CMK (cell line): Measurements from ENCODE around the gene IGIP.
A peak's percentile ranks its signal among the peaks of the same experiment; 100 is the strongest.

Source experiments
- DNase-seq: peaks from one replicate; pipeline ENCODE4 v3.0.0-alpha.2; 2010; ENCODE audit warnings: low read depth

IGIP gene

GRCh38 chr5:140166911-140167310, 41.2 kb downstream of the IGIP start:
- DNase-seq: no peak

- DNase-seq: no peak
Observed at GRCh38 chr5:140168371-140168770, 42.6 kb downstream of the IGIP start.

DNA sequence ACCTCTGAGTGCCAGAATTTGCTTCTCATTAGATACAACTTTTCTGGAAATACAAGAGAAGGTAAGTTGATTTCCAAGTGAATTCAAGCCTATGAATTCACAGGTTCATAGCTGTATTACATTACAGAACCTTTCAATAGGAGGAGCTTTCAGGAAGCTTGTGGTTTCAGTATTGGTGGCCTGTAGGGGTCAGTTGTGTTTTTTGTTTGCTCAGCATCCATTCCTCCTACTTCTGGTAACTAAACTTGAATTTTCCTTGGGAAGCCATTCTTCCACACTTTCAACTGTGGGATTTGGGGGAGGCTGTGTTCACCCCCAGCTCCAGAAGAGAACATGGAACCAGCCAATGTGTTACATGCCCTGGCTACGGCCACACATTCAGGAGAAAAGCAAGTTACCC, 43.7 kb downstream of the IGIP start:
- DNase-seq: no peak

- no peak for DNase-seq
Observed at GRCh38 chr5:140172483-140172882, 46.7 kb downstream of the IGIP start.

DNA sequence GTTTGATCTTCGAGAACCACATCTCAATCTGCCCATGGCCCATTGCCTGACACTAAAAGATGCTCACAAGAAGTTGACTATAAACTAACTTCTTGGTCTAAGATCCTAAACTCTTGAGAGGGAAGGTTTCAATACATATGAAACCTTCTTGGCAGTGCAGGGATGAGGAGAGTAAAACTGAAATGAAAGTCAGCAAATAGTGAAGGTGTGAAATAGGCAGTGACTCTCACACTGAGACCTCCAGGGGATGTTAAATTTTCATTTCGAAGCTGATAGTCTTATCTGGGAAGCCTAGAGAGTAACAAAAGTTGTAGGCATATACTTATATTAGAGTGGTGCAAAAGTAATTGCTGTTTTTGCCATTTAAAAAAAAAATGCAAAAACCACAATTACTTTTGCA, 48.3 kb downstream of the IGIP start:
- no peak for DNase-seq

DNA sequence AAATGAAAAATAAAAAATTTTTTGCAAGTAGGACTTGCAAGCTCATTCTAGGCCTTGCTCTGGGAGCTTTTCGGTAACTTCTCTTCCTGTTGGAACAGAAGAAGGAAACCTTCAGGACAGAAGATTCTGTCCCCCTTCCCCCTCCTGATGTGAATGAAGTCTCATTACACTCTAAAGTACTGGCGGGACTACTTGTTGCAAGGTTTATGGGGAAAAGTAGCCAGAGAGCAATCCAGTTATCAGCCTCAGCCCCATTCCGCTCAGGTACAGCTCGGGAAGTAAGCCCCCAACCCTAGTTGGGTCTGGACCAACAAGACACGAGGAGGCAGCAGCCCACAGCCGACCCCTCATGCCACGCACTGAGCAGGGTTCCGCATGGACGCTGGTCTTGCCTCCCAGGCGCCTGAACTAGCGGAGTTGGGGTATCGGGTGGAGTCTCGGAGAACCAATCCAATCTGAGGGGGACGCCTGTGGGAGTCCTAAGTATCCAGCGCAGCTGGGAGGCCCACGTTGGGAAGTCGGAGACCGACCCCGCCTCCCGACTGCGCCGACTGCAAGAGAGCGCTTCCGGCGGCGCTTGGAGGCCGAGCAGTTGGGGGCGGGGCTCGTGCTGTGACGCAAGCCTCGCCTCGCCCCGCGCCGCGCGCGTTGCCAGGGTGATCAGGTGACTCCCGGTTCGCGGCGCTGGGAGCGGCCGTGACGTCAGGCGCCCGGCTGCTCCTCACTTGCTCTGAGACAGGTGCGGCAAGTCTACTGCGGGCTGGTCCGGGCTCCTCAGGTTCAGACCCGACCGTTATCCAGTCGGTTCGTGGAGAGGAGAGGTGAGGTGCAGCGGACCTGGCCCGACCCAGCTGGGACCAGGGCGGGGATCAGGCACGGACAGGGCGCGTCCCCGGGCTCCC, 49.0 kb downstream of the IGIP start, which contains the start of gene CYSTM1:
TSS of gene CYSTM1 (plus strand) at position 724 of the 902 bp plus-strand sequence. CDS start 19,278 bp downstream, outside the sequence.
- DNase-seq: peak; percentile 70

DNA sequence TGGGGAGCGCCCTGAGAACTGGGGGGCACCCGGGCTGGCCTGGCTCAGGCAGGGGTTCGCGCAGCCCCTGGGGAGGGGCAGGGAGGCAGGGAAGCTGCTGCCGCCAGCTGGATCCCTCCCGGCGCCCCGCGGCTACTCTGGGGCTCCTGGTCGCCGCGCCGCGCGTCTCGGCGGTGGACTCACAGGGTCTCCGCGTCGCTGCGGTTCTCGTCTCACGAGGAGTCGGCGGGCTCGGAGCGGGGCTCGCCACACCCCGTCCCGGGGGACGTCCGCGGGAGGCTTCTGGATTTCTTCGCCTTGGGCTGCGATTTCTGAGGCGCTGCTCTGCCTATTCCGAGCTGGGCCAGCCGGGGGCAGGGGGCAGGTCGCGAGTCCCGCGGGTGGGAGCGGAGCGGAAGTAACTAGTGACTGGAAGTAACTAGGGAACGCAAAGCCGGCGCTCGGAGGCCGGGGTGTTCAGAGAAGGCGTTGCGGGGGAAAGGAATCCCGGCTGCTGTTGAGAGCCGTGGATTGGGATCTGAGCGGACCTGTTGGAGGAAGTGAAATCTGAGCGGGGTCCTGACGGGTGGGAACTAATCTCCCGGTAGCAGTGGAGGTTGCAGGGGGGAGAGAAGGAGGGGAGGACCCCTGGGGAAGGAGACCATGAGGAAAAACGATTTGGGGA, 49.8 kb downstream of the IGIP start:
- DNase-seq: no peak

DNA sequence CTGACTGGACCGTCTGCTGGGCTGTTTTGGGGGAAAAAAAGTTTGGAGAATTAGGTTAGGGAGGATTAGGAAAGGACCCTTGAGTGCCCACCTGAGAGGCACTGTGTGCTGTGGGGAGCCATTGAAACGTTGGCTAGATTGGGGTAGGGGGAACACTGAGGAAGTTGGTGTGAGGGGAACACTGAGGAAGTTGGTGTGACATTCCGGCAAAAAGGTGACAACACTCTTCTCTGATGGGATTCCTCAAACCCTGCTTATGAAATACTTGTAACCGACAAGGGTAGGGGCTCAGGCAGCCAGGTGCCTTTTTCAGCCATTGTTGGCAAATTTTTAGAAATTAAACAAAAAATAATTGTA, 50.3 kb downstream of the IGIP start:
- no peak for DNase-seq

DNA sequence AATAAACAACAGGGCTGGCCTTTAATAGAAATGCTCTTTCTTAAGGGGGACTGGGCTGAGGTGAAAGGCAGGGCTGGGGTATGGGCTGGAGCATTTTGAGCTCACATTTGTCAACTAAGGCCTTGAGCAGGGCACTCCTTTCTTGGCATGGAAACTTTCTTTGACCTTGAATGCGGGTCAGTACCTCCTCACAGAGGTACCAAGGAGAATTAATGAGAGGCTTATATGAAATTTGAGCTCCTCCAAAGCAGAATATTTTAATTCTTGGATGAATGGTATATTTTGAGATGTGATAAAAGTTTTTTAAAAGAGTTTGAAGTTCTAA, 52.3 kb downstream of the IGIP start:
- DNase-seq: no peak

DNA sequence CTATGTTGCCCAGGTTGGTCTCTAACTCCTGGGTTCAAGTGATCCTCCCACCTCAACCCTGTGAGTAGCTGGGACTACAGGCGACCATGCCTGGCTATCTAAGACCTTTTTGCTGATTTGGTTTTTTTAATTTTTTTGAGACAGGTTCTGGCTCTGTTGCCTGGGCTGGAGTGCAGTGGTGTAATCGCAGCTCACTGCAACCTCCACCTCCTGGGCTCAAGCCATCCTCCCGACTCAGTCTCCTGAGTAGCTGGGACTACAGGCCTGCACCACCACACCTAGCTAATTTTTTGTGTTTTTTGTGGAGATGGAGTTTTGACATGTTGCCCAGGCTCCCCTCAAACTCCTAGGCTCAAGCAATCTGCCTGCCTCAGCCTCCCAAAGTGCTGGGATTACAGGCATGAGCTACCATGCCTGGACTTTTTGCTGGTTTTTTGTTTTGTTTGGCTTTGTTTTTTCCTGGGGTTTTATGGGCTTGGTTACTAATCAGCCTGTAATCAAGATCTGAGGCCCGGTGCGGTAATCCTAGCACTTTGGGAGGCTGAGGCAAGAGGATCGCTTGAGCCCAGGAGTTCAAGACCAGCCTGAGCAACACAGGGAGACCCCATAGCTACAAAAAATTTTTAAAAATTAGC, 52.9 kb downstream of the IGIP start:
- no peak for DNase-seq
